K562 (cell line): ENCODE results near the gene SORT1. TPM values are rescaled to one million over a fixed set of nuclear protein-coding genes. Genes with fewer than 3 reads are reported as not detected.

Experiments
- BHLHE40 ChIP-seq: IDR thresholded peaks from 2 replicates; pipeline ENCODE4 v1.6.1; 2011; ENCODE audit warnings: low read length, improper control_type of control experiment
- CEBPG ChIP-seq, 3 experiments: fragments of 200-800 bp in 1 of 3; sonication (Bioruptor generic) in 1 of 3; sonication (generic) in 1 of 3; formaldehyde crosslinking in 1 of 3; IDR thresholded peaks in 2 of 3; conservative IDR thresholded peaks in 1 of 3; 2 replicates each; pipeline versions ENCODE4 v1.6.1 to v1.8.0; 2016 to 2022; ENCODE audit warnings: missing compliant biosample characterization in 2 of 3, missing genetic modification characterization in 2 of 3, mild to moderate bottlenecking in 1 of 3, missing genetic modification reagents in 1 of 3
- ELF2 ChIP-seq: fragments of 250-450 bp; sonication (Bioruptor Pico); IDR thresholded peaks from 2 replicates; pipeline ENCODE4 v1.5.0; 2021; ENCODE audit warnings: mild to moderate bottlenecking
- FIP1L1 ChIP-seq: fragments of 200-400 bp; formaldehyde crosslinking; IDR thresholded peaks from 2 replicates; pipeline ENCODE4 v1.6.1; 2018; ENCODE audit warnings: mild to moderate bottlenecking, low read depth, low read length; ENCODE audit not compliant: poor library complexity, severe bottlenecking
- NBN ChIP-seq: fragments of 450-650 bp; IDR thresholded peaks from 2 replicates; pipeline ENCODE4 v1.6.1; 2016; ENCODE audit warnings: low read depth, mild to moderate bottlenecking
- NFIC ChIP-seq: fragments of 450-650 bp; IDR thresholded peaks from 2 replicates; pipeline ENCODE4 v1.6.1; 2017; ENCODE audit warnings: mild to moderate bottlenecking, inconsistent platforms
- NR2C2 ChIP-seq, 2 experiments: fragments of 200-800 bp in 1 of 2; sonication (Bioruptor generic) in 1 of 2; sonication (generic) in 1 of 2; formaldehyde crosslinking in 1 of 2; IDR thresholded peaks; 2 replicates each; pipeline versions ENCODE4 v1.6.1 to v1.8.0; 2016 to 2022; ENCODE audit warnings: mild to moderate bottlenecking in 1 of 2, missing compliant biosample characterization in 1 of 2, missing genetic modification characterization in 1 of 2, missing genetic modification reagents in 1 of 2
- RAD21 ChIP-seq, 2 experiments: fragments of 250-450 bp in 1 of 2; fragments of 450-650 bp in 1 of 2; sonication (Bioruptor Pico) in 1 of 2; formaldehyde crosslinking in 1 of 2; IDR thresholded peaks in 1 of 2; conservative IDR thresholded peaks in 1 of 2; 2 replicates each; pipeline versions ENCODE4 v1.4.0 to v1.8.0; 2020 to 2022; ENCODE audit warnings: mild to moderate bottlenecking in 2 of 2, moderate library complexity in 1 of 2
- RBFOX2 ChIP-seq: fragments of 200-400 bp; formaldehyde crosslinking; IDR thresholded peaks from 2 replicates; pipeline ENCODE4 v1.6.1; 2017; ENCODE audit warnings: low read depth, mild to moderate bottlenecking, low read length, moderate library complexity
- SLC30A9 ChIP-seq: fragments of 250-450 bp; sonication (Bioruptor Pico); IDR thresholded peaks from 2 replicates; pipeline ENCODE4 v1.8.0; 2022; ENCODE audit warnings: mild to moderate bottlenecking, moderate library complexity
- SMC3 ChIP-seq: conservative IDR thresholded peaks from 2 replicates; pipeline ENCODE4 v1.6.1; 2011; ENCODE audit warnings: low read depth, low read length, improper control_type of control experiment; ENCODE audit not compliant: insufficient read depth
- TCF3 ChIP-seq: sonication (generic); formaldehyde crosslinking; IDR thresholded peaks from 2 replicates; pipeline ENCODE4 v1.4.0; 2020; ENCODE audit warnings: mild to moderate bottlenecking, missing genetic modification reagents
- TOE1 ChIP-seq, 2 experiments: fragments of 450-650 bp in 1 of 2; sonication (generic) in 1 of 2; formaldehyde crosslinking in 1 of 2; IDR thresholded peaks; 2 replicates each; pipeline versions ENCODE4 v1.7.1 to v1.8.0; 2016 to 2022; ENCODE audit warnings: borderline replicate concordance in 2 of 2, mild to moderate bottlenecking in 2 of 2, antibody characterized with exemption in 1 of 2, inconsistent platforms in 1 of 2, low read depth in 1 of 2, missing genetic modification reagents in 1 of 2, moderate library complexity in 1 of 2
- ZKSCAN1 ChIP-seq: fragments of 150-350 bp; IDR thresholded peaks from 2 replicates; pipeline ENCODE4 v1.6.1; 2016; ENCODE audit warnings: low read depth, low read length
- ZKSCAN3 ChIP-seq: fragments of 250-450 bp; sonication (Bioruptor Pico); IDR thresholded peaks from 2 replicates; pipeline ENCODE4 v1.4.0; 2020
- ZNF253 ChIP-seq: fragments of 250-450 bp; sonication (Bioruptor Pico); conservative IDR thresholded peaks from 2 replicates; pipeline ENCODE4 v1.6.1; 2021; ENCODE audit warnings: mild to moderate bottlenecking
- ZNF431 ChIP-seq: sonication (generic); formaldehyde crosslinking; IDR thresholded peaks from 2 replicates; pipeline ENCODE4 v1.8.0; 2022; ENCODE audit warnings: mild to moderate bottlenecking, missing genetic modification reagents
- polyA plus RNA-seq, 8 experiments: library from polyadenylated mRNA; depleted of rRNA in 4 of 8; stranded (reverse) in 5 of 8; unstranded in 3 of 8; fragments of >200 nt; fragmentation: Nextera tagmentation in 2 of 8; fragmentation: Illumina TruSeq in 1 of 8; extraction: Ambion mirVana in 2 of 8; extraction: Trizol in 1 of 8; gene quantifications; 2 replicates each; pipeline versions ENCODE4 v1.2.1 to v1.2.3, GENCODE V29; 2011 to 2014; ENCODE audit warnings: inconsistent platforms in 1 of 8, missing spikeins in 1 of 8
- total RNA-seq, 7 experiments: library from RNA; depleted of rRNA in 6 of 7; stranded (reverse); fragments of >200 nt in 6 of 7; fragmentation: Illumina TruSeq in 2 of 7; extraction: Trizol in 2 of 7; gene quantifications; 2 replicates each; pipeline versions ENCODE4 v1.2.1 to v1.2.3, GENCODE V29; 2011 to 2021; ENCODE audit warnings: low replicate concordance in 1 of 7
- TF ChIP-seq, protein P1 (sequence below), 2 experiments: fragments of 450-650 bp; IDR thresholded peaks; 2 replicates each; pipeline ENCODE4 v1.6.1; 2016; ENCODE audit warnings: mild to moderate bottlenecking in 2 of 2, borderline replicate concordance in 1 of 2, low read depth in 1 of 2, moderate library complexity in 1 of 2

Gene SORT1
- total and polyA plus RNA-seq, 9 of the 15 experiments (the other 6 are each of a cell fraction or from before 2014, with no cell fraction given), result 27.4 to 112 (median 65.0) TPM

DNA sequence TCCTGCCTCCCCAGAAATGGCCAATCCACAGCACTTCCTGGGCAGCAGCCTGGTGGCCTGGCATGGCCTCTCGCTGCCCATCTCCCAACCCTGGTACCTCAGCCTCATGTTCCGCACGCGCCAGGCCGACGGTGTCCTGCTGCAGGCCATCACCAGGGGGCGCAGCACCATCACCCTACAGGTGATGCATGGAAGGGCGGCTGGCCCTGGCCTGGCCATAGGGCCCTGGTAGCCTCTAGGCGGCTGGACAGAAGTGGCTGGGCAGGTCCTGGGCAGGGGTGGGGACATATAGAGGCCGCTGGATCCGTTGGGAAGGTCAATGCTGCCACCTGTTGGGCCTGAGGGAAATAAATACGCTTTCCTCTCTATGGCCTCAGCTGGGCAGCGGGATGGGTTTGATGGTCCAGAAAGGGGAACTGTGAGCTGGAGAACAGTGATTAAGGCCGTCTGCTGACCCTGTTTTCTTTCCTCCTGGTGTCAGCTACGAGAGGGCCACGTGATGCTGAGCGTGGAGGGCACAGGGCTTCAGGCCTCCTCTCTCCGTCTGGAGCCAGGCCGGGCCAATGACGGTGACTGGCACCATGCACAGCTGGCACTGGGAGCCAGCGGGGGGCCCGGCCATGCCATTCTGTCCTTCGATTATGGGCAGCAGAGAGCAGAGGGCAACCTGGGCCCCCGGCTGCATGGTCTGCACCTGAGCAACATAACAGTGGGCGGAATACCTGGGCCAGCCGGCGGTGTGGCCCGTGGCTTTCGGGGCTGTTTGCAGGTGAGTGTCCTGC, 133.9 kb downstream of the SORT1 start (continued):
- peak; percentile 28; the same call in 1 of the 2 replicates for TF ChIP-seq CEBPG (CRISPR knock-in tag; IDR thresholded peaks at IDR 0.05)
- TF ChIP-seq CEBPG (tag; conservative IDR thresholded peaks at IDR 0.05 in 1 of 2, IDR thresholded peaks at IDR 0.05 in 1 of 2), result no peak
- TF ChIP-seq NFIC, result peak; percentile 66
- TF ChIP-seq ELF2 (CRISPR knock-in tag), result no peak
- TF ChIP-seq FIP1L1, result peak; percentile 90
- peak; percentile 89 for TF ChIP-seq NR2C2 (CRISPR knock-in tag; IDR thresholded peaks at IDR 0.05)
- TF ChIP-seq NR2C2 (tag; IDR thresholded peaks at IDR 0.05), result no peak
- TF ChIP-seq RAD21 (CRISPR knock-in tag; conservative IDR thresholded peaks at IDR 0.05 in 1 of 2, IDR thresholded peaks at IDR 0.05 in 1 of 2), result peak; percentile 98 to 100
- peak; percentile 72 for TF ChIP-seq ZNF431
- no peak for TF ChIP-seq SLC30A9
- TF ChIP-seq, protein P1, sequence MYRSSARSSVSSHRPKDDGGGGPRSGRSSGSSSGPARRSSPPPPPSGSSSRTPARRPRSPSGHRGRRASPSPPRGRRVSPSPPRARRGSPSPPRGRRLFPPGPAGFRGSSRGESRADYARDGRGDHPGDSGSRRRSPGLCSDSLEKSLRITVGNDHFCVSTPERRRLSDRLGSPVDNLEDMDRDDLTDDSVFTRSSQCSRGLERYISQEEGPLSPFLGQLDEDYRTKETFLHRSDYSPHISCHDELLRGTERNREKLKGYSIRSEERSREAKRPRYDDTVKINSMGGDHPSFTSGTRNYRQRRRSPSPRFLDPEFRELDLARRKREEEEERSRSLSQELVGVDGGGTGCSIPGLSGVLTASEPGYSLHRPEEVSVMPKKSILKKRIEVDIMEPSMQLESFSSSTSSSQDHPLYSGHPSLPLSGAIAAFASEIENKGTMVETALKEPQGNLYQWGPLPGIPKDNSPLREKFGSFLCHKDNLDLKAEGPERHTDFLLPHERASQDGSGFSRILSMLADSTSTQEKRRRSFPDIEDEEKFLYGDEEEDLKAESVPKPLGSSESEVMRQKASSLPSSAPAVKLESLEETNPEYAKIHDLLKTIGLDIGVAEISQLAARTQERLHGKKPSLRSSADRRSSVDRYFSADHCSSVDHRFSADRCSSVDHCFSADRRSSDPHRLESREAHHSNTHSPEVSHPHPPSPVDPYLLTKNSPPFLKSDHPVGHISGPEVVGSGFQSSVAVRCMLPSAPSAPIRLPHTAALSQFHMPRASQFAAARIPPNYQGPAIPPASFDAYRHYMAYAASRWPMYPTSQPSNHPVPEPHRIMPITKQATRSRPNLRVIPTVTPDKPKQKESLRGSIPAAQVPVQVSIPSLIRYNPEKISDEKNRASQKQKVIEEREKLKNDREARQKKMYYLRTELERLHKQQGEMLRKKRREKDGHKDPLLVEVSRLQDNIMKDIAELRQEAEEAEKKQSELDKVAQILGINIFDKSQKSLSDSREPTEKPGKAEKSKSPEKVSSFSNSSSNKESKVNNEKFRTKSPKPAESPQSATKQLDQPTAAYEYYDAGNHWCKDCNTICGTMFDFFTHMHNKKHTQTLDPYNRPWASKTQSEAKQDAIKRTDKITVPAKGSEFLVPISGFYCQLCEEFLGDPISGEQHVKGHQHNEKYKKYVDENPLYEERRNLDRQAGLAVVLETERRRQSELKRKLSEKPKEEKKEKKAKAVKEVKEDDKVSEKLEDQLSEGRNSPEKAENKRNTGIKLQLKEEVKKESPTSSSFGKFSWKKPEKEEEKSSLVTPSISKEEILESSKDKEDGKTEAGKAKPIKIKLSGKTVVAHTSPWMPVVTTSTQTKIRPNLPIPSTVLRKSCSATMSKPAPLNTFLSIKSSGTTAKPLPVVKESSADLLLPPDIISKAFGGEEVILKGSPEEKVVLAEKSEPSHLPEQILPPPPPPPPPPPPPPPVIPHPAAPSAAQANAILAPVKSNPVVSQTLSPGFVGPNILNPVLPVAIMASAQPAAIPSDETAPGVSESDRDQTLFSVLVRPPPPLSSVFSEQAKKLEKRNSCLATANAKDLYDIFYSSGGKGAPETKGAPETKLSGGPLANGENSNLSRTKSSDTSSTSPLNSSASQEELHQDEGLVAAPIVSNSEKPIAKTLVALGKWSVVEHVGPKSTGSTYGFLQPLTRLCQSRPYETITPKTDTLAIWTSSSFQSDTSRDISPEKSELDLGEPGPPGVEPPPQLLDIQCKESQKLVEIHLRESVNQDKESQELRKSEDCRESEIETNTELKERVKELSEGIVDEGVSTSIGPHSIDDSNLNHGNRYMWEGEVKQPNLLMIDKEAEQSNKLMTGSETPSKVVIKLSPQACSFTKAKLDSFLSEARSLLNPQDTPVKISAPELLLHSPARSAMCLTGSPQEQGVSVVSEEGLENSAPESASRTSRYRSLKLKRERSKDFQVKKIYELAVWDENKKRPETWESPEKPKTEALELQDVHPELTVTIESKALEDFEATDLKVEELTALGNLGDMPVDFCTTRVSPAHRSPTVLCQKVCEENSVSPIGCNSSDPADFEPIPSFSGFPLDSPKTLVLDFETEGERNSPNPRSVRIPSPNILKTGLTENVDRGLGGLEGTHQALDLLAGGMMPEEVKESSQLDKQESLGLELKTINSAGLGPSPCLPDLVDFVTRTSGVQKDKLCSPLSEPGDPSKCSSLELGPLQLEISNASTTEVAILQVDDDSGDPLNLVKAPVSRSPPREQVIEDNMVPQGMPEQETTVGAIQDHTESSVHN (IDR thresholded peaks at IDR 0.05; ENCODE audit: borderline replicate concordance in 1 of 2, low read depth in 1 of 2), result no peak
- TF ChIP-seq SMC3, result peak; percentile 100
- no peak for TF ChIP-seq ZNF253
- TF ChIP-seq TOE1 (IDR thresholded peaks at IDR 0.05; ENCODE audit: borderline replicate concordance), result peak; percentile 37; the same call in 1 of the 2 replicates
- TF ChIP-seq TOE1 (CRISPR knock-in tag; IDR thresholded peaks at IDR 0.05; ENCODE audit: borderline replicate concordance, low read depth), result peak; percentile 93
- TF ChIP-seq BHLHE40, result peak; percentile 86
- no peak for TF ChIP-seq ZKSCAN3 (CRISPR knock-in tag)
- TF ChIP-seq NBN, result peak; percentile 40; the same call in 1 of the 2 replicates
- TF ChIP-seq RBFOX2, result peak; percentile 59
- peak; percentile 68 for TF ChIP-seq ZKSCAN1
- peak; percentile 29; the same call in 1 of the 2 replicates for TF ChIP-seq TCF3
